PC-9 (cell line): Measurements from ENCODE around the gene FOXC2. TPM values are rescaled to one million over a fixed set of nuclear protein-coding genes. Genes with fewer than 3 reads are reported as not detected.

ENCODE experiments used
- BruUV-seq: library from RNA; stranded (reverse); fragments of 400-500 nt; replicated peaks from 2 replicates; lab custom pipeline; 2021; lab: Mats Ljungman, UMichigan
- CTCF ChIA-PET: fragments of 300-600 bp; sonication (Branson Sonifier 250); formaldehyde crosslinking; loops from one replicate; lab custom pipeline; 2022; ENCODE audit warnings: antibody characterized with exemption; lab: Charles Lee
- POLR2A ChIA-PET: fragments of 300-600 bp; sonication (Branson Sonifier 250); formaldehyde crosslinking; loops from one replicate; lab custom pipeline; 2022; ENCODE audit warnings: antibody characterized with exemption; ENCODE audit not compliant: unreplicated experiment; lab: Charles Lee
- DNase-seq, 2 experiments: peaks; one replicate each; pipeline versions ENCODE4 v3.0.0 to v3.0.0-alpha.2; 2015 to 2022; ENCODE audit warnings: mixed read lengths in 1 of 2
- H2AFZ ChIP-seq: fragments of 200-600 bp; sonication (generic); 2 replicates; pipeline ENCODE4 v1.8.1; 2017; ENCODE audit warnings: antibody characterized with exemption
- H3F3A ChIP-seq: fragments of 200-600 bp; sonication (generic); 2 replicates; pipeline ENCODE4 v1.8.1; 2017; ENCODE audit warnings: antibody characterized with exemption, mild to moderate bottlenecking, low read depth; ENCODE audit not compliant: insufficient read depth
- H3K27ac ChIP-seq: fragments of 200-600 bp; sonication (generic); 2 replicates; pipeline ENCODE4 v1.6.1; 2016; ENCODE audit warnings: mixed run types
- H3K27me3 ChIP-seq: fragments of 200-600 bp; sonication (generic); 2 replicates; pipeline ENCODE4 v1.6.1; 2016; ENCODE audit warnings: low read depth, mixed run types; ENCODE audit not compliant: insufficient read depth
- H3K36me3 ChIP-seq: fragments of 200-600 bp; sonication (generic); 2 replicates; pipeline ENCODE4 v1.6.1; 2016; ENCODE audit warnings: low read depth, mixed run types
- H3K4me1 ChIP-seq: fragments of 200-600 bp; sonication (generic); replicated peaks from 2 replicates; pipeline ENCODE4 v1.6.1; 2016; ENCODE audit warnings: mixed run types; ENCODE audit not compliant: insufficient read depth
- H3K4me2 ChIP-seq: fragments of 200-600 bp; sonication (generic); 2 replicates; pipeline ENCODE4 v1.6.1; 2017; ENCODE audit warnings: mixed run types
- H3K4me3 ChIP-seq: fragments of 200-600 bp; sonication (generic); 2 replicates; pipeline ENCODE4 v1.6.1; 2016; ENCODE audit warnings: mixed run types
- H3K79me2 ChIP-seq: fragments of 200-600 bp; sonication (generic); 2 replicates; pipeline ENCODE4 v1.6.1; 2017; ENCODE audit warnings: low read depth, mixed run types
- H3K9me2 ChIP-seq: fragments of 200-600 bp; sonication (generic); 2 replicates; pipeline ENCODE4 v1.8.1; 2017; ENCODE audit warnings: mild to moderate bottlenecking; ENCODE audit not compliant: insufficient read depth
- H3K9me3 ChIP-seq: fragments of 200-600 bp; sonication (generic); 2 replicates; pipeline ENCODE4 v1.8.1; 2016; ENCODE audit warnings: low read depth; ENCODE audit not compliant: insufficient read depth
- H4K20me1 ChIP-seq: fragments of 200-600 bp; sonication (generic); 2 replicates; pipeline ENCODE4 v1.8.1; 2017; ENCODE audit not compliant: insufficient read depth
- CTCF ChIP-seq: fragments of 200-600 bp; sonication (generic); conservative IDR thresholded peaks from 2 replicates; pipeline ENCODE4 v1.6.1; 2017; ENCODE audit warnings: mixed run types, antibody characterized with exemption, mild to moderate bottlenecking, moderate library complexity
- EZH2 ChIP-seq: fragments of 200-600 bp; sonication (generic); IDR thresholded peaks from 2 replicates; pipeline ENCODE4 v1.8.0; 2017; ENCODE audit warnings: antibody characterized with exemption, low read depth
- intact Hi-C: fragments of 100-400 bp; cut with micrococcal nuclease; formaldehyde crosslinking; loops from one replicate; pipeline ENCODE4 v1.10.0; 2022; ENCODE audit not compliant: unreplicated experiment
- total RNA-seq: library from RNA; stranded (reverse); gene quantifications from 2 replicates; pipeline ENCODE4 v1.2.3, GENCODE V29; 2021

FOXC2 gene
- total RNA-seq, 1 experiment from 2014 or later = not detected

GRCh38 chr16:86580791-86581170, 14.2 kb downstream of the FOXC2 start:
- CTCF ChIA-PET = no interaction called here
- no peaks in the 10 kb centered on the region for H3K9me2 ChIP-seq
- H3K4me2 ChIP-seq = no peak overlapping the region
- POLR2A ChIA-PET = no interaction called here
- no peaks in the 10 kb centered on the region for H3K9me3 ChIP-seq
- intact Hi-C loops = no loop called here
- no peaks in the 10 kb centered on the region for H4K20me1 ChIP-seq
- H3K27ac ChIP-seq = no peak overlapping the region
- no peak overlapping the region for H3K4me3 ChIP-seq
- no peaks in the 10 kb centered on the region for H3K4me1 ChIP-seq
- H3K79me2 ChIP-seq = no peaks in the 10 kb centered on the region
- no peak for DNase-seq
- TF ChIP-seq CTCF (no peak), EZH2 (no peak)
- no peaks in the 10 kb centered on the region for H3F3A ChIP-seq
- BruUV-seq = no TSS peak
- H3K36me3 ChIP-seq = no peaks in the 10 kb centered on the region
- H2AFZ ChIP-seq = no peak overlapping the region
- H3K27me3 ChIP-seq = peaks cover 75% of the 10 kb centered on the region

- Histone ChIP-seq H3K79me2 (no peaks in the 10 kb centered on the region), H3K9me3 (no peaks in the 10 kb centered on the region), H2AFZ (no peak overlapping the region), H3K4me1 (no peaks in the 10 kb centered on the region), H3K27me3 (peaks cover 82% of the 10 kb centered on the region), H3K9me2 (no peaks in the 10 kb centered on the region), H4K20me1 (no peaks in the 10 kb centered on the region), H3K4me2 (no peak overlapping the region), H3F3A (no peaks in the 10 kb centered on the region), H3K36me3 (no peaks in the 10 kb centered on the region), H3K4me3 (no peak overlapping the region), H3K27ac (no peak overlapping the region)
- POLR2A ChIA-PET = no interaction called here
- intact Hi-C loops = no loop called here
- BruUV-seq = no TSS peak
- no peak for DNase-seq
- TF ChIP-seq EZH2 (no peak), CTCF (no peak)
- CTCF ChIA-PET = no interaction called here
These were observed 14.8 kb downstream of the FOXC2 start for GRCh38 chr16:86581458-86581857.

GRCh38 chr16:86584071-86584685, 17.5 kb downstream of the FOXC2 start:
- Histone ChIP-seq H3K79me2 (no peaks in the 10 kb centered on the region), H3K9me2 (no peaks in the 10 kb centered on the region), H3K36me3 (no peaks in the 10 kb centered on the region), H3K9me3 (no peaks in the 10 kb centered on the region), H2AFZ (no peak overlapping the region), H4K20me1 (no peaks in the 10 kb centered on the region), H3K27me3 (peaks cover 74% of the 10 kb centered on the region), H3K27ac (no peak overlapping the region), H3F3A (no peaks in the 10 kb centered on the region), H3K4me3 (no peak overlapping the region), H3K4me2 (no peak overlapping the region), H3K4me1 (no peaks in the 10 kb centered on the region)
- no TSS peak for BruUV-seq
- POLR2A ChIA-PET = no interaction called here
- TF ChIP-seq CTCF (no peak), EZH2 (no peak)
- no peak for DNase-seq
- CTCF ChIA-PET = no interaction called here
- intact Hi-C loops = no loop called here
